ENCODE results near the gene ILF2. TPM values are rescaled to one million over a fixed set of nuclear protein-coding genes. Genes with fewer than 3 reads are reported as not detected.

Gene ILF2
- total RNA-seq, 1 donor from 2014 or later, result 85.4 TPM

DNA sequence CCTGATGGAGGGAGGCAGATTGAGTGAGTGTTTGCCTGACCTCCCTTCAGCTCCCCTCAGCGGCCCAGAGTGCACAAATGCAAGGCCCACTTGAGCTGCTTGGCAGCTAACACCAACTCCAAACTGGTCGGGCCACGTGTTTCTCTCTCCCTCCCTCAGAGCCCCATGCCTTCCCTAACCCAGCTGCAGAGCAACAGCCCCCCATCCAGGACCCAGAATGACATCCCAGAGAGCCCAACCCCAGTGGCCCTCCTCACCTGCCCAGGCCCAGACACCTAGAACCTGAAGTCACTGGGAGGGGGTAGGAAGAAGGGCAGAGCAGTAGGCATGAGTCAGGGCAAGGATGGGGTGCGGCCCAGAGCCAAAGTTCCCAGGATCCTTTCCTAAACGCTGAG lies 53.9 kb downstream of the ILF2 start:
- Histone ChIP-seq H3K4me1 (peaks cover 47% of the 10 kb centered on the region), H3K4me3 (no peak overlapping the region)
- no peak for DNase-seq (ENCODE audit: extremely low spot score in 2 of 2)

DNA sequence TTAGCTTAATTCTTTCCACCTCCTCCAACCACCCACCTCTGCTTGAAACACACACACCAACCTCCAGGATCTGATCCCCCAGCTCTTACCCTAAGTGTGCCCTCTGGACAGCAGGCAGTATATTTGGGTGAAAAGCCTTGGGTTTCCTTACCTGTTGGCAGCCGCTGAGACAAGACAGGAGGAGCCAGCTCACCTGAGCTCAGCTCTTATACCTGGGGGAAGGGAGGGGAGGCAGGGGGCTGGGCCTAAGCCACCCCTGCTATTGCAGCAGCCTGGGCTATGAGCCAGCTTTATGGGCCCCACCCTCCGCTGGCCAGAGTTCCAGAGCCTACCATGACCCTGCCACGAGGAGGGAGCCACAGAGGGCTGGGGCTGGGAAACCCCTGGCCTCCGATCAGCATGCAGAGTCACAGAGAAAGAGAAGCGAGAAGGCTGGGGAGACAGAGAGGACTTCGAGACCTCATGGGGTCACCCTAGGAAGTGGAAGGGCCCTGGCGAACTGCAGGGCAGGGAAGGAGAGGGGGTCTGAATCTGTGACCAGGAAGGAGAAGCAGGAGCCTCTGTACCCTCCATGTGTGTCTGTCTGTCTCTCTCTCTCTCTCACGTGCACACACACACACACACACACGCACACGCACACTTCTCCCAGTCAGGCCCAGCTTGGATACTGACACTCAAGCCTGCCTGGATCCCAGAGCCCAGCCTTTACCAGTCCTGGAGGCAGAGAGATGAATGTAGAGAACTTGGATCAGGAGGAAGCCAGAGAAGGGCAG lies 54.5 kb downstream of the ILF2 start, which contains the start of gene S100A14:
TSS of gene S100A14 (minus strand) at position 182 of the 773 bp plus-strand sequence. CDS start 467 bp downstream, outside the sequence.
- no peak for DNase-seq (ENCODE audit: extremely low spot score in 2 of 2)

More for the DNA sequence above, 53.9 kb downstream of the ILF2 start:
- Histone ChIP-seq H3K36me3 (no peaks in the 10 kb centered on the region), H3K27me3 (no peaks in the 10 kb centered on the region), H3K27ac (peak overlapping the region; percentile 96), H3K9me3 (no peaks in the 10 kb centered on the region)
- no peak for TF ChIP-seq POLR2A (IDR thresholded peaks at IDR 0.05)
- no peak for TF ChIP-seq POLR2AphosphoS5 (IDR thresholded peaks at IDR 0.05; ENCODE audit: insufficient read depth in 1 of 2, low read depth in 1 of 2)
- TF ChIP-seq, protein P1, sequence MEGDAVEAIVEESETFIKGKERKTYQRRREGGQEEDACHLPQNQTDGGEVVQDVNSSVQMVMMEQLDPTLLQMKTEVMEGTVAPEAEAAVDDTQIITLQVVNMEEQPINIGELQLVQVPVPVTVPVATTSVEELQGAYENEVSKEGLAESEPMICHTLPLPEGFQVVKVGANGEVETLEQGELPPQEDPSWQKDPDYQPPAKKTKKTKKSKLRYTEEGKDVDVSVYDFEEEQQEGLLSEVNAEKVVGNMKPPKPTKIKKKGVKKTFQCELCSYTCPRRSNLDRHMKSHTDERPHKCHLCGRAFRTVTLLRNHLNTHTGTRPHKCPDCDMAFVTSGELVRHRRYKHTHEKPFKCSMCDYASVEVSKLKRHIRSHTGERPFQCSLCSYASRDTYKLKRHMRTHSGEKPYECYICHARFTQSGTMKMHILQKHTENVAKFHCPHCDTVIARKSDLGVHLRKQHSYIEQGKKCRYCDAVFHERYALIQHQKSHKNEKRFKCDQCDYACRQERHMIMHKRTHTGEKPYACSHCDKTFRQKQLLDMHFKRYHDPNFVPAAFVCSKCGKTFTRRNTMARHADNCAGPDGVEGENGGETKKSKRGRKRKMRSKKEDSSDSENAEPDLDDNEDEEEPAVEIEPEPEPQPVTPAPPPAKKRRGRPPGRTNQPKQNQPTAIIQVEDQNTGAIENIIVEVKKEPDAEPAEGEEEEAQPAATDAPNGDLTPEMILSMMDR (IDR thresholded peaks at IDR 0.05), result no peak
- intact Hi-C loops (cut with DNase I), result no loop called here

DNA sequence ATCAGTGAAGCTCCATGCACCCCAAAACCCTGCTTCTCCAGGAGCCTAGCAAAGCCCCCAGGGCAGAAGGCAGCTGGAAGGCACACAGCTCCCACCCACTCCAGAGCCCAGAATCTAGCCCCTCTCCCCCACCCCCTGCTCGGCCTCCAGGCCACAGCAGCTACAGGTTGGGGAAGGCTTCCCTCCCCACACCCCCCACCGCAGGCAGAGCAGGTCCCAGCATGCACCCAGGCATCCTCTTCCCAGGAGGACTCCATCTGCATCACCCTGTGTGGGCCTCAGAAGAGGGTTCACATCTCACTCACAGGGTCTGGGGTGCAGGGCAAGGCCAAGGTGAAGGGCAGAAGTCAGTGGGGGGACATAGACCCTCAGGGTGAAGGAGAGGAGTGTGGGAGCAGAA lies 55.4 kb downstream of the ILF2 start:
- Histone ChIP-seq H3K9me3 (no peaks in the 10 kb centered on the region), H3K27ac (peak overlapping the region; percentile 96), H3K27me3 (no peaks in the 10 kb centered on the region), H3K4me1 (peaks cover 58% of the 10 kb centered on the region), H3K4me3 (peak overlapping the region in 1 of 2 donors; percentile 40), H3K36me3 (no peaks in the 10 kb centered on the region)
- TF ChIP-seq POLR2A (IDR thresholded peaks at IDR 0.05), result no peak
- no peak for TF ChIP-seq POLR2AphosphoS5 (IDR thresholded peaks at IDR 0.05; ENCODE audit: insufficient read depth in 1 of 2, low read depth in 1 of 2)
- TF ChIP-seq, protein P1 (IDR thresholded peaks at IDR 0.05), result no peak
- intact Hi-C loops (cut with DNase I), result no loop called here
- DNase-seq (ENCODE audit: extremely low spot score in 2 of 2), result no peak

More for the DNA sequence above, 54.5 kb downstream of the ILF2 start, which contains the start of gene S100A14:
- peak within 1 kb of the TSS; percentile 96 for H3K27ac ChIP-seq
- no peaks in the 10 kb centered on the region for H3K9me3 ChIP-seq
- H3K36me3 ChIP-seq, result no peaks in the 10 kb centered on the region
- TF ChIP-seq POLR2AphosphoS5 (IDR thresholded peaks at IDR 0.05; ENCODE audit: insufficient read depth in 1 of 2, low read depth in 1 of 2), result peak in 1 of 2 donors; percentile 62
- no peak for TF ChIP-seq POLR2A (IDR thresholded peaks at IDR 0.05)
- intact Hi-C loops (cut with DNase I), result no loop called here
- no peaks in the 10 kb centered on the region for H3K27me3 ChIP-seq
- H3K4me1 ChIP-seq, result peaks cover 49% of the 10 kb centered on the region
- H3K4me3 ChIP-seq, result peak within 1 kb of the TSS in 1 of 2 donors; percentile 40

DNA sequence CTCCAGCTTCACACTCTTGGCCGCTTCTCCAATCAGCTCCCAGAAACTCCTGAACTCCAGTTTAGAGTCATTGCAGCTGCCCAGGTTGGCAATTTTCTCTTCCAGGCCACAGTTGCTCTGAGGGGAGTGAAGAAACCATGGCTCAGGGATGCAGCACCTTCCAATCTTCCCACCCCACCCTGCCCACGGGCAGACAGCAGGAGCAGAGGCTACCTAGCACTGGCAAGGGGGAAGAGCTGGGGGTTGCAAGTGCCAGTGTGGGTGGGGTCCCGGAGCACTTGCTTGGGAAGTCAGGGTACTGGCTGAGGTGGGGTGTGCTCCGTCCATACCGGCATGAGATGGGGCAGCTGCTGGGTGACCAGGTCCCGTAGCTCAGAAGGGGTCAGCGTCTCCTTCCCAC lies 55.9 kb downstream of the ILF2 start:
- H3K9me3 ChIP-seq, result no peaks in the 10 kb centered on the region
- peak overlapping the region in 1 of 2 donors; percentile 40 for H3K4me3 ChIP-seq
- H3K27ac ChIP-seq, result peak overlapping the region; percentile 96
- intact Hi-C loops (cut with DNase I), result loop anchor here (5.0 kb wide), 1 partner anchor 103 kb away; no protein-coding TSS in a partner anchor
- no peak for DNase-seq (ENCODE audit: extremely low spot score in 2 of 2)
- peaks cover 63% of the 10 kb centered on the region for H3K4me1 ChIP-seq
- TF ChIP-seq POLR2A (IDR thresholded peaks at IDR 0.05), result no peak
- no peak for TF ChIP-seq POLR2AphosphoS5 (IDR thresholded peaks at IDR 0.05; ENCODE audit: insufficient read depth in 1 of 2, low read depth in 1 of 2)
- no peaks in the 10 kb centered on the region for H3K36me3 ChIP-seq
- no peaks in the 10 kb centered on the region for H3K27me3 ChIP-seq

DNA sequence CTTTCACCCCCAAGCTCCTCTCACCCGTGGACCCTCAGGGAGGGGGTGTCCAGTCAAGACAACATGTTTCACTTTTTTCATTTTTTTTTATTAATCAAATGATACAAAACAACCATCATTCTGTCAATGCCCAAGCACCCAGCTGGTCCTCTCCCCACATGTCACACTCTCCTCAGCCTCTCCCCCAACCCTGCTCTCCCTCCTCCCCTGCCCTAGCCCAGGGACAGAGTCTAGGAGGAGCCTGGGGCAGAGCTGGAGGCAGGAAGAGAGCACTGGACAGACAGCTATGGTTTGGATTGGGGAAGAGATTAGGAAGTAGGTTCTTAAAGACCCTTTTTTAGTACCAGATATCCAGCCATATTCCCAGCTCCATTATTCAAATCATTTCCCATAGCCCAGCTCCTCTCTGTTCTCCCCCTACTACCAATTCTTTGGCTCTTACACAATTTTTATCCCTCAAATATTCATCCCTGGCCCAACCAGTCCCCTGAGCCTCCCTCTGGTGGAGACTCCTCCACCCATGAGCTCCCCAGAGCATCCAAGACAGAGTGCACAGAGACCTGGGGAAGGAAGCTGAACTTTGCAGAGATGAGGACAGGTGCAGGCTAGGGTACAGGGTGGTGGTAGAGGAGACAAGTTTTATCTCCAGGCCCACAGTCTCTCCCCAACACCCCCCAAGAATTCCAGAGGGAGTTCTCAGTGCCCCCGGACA lies 56.4 kb downstream of the ILF2 start:
- Histone ChIP-seq H3K27ac (peak overlapping the region; percentile 96), H3K36me3 (no peaks in the 10 kb centered on the region), H3K4me1 (peaks cover 69% of the 10 kb centered on the region), H3K9me3 (no peaks in the 10 kb centered on the region), H3K4me3 (peak overlapping the region in 1 of 2 donors; percentile 40), H3K27me3 (no peaks in the 10 kb centered on the region)
- intact Hi-C loops (cut with DNase I), result loop anchor here (5.0 kb wide), 1 partner anchor 102 kb away; no protein-coding TSS in a partner anchor
- TF ChIP-seq POLR2A (IDR thresholded peaks at IDR 0.05) (no peak), POLR2AphosphoS5 (IDR thresholded peaks at IDR 0.05; ENCODE audit: insufficient read depth in 1 of 2, low read depth in 1 of 2) (no peak)
- TF ChIP-seq, protein P1 (IDR thresholded peaks at IDR 0.05), result no peak
- DNase-seq (ENCODE audit: extremely low spot score in 2 of 2), result no peak
